Measurements from ENCODE around the gene NBAS.

Gene NBAS

GRCh38 chr2:15306706-15307105 lies 254.4 kb downstream of the NBAS start:
- ChIA-PET CTCF (interaction anchor here (0.7 kb wide), 1 partner anchor 250 kb away, joined by 3 read pairs; no protein-coding TSS in a partner anchor), POLR2A (no interaction called here)
- no peak for TF ChIP-seq KLF9 (tag by site-specific recombination; IDR thresholded peaks at IDR 0.05; ENCODE audit: low read depth)
- TF ChIP-seq PBX3 (CRISPR knock-in tag; IDR thresholded peaks at IDR 0.05): no peak
- TF ChIP-seq HOXA7 (CRISPR knock-in tag; IDR thresholded peaks at IDR 0.05; ENCODE audit: borderline replicate concordance): no peak
- no peak for TF ChIP-seq SP3 (tag by site-specific recombination; IDR thresholded peaks at IDR 0.05)
- no peak for TF ChIP-seq ZNF610 (tag by site-specific recombination; IDR thresholded peaks at IDR 0.05; ENCODE audit: borderline replicate concordance)

GRCh38 chr2:15303874-15304273 lies 257.3 kb downstream of the NBAS start:
- Histone ChIP-seq H3K27ac (ENCODE audit: extremely low read depth, low read depth, low read length) (no peak overlapping the region), H3K9me3 (ENCODE audit: control insufficient read depth, insufficient read depth, low read depth, low read length) (no peaks in the 10 kb centered on the region), H3K36me3 (ENCODE audit: control insufficient read depth in 2 of 2, insufficient read depth in 1 of 2, low read length in 2 of 2) (no peaks in the 10 kb centered on the region; a peak in 1 of 3 replicates), H3K4me3 (ENCODE audit: low read depth, low read length) (no peak overlapping the region), H3K4me1 (ENCODE audit: control insufficient read depth, insufficient read depth, low read length) (no peaks in the 10 kb centered on the region)
- POLR2A ChIA-PET: no interaction called here
- TF ChIP-seq ZNF677 (tag by site-specific recombination; IDR thresholded peaks at IDR 0.05) (no peak), PRDM6 (tag by site-specific recombination; IDR thresholded peaks at IDR 0.05) (no peak), ZNF777 (tag by site-specific recombination; IDR thresholded peaks at IDR 0.05; ENCODE audit: borderline replicate concordance) (no peak), ZNF549 (tag by site-specific recombination; IDR thresholded peaks at IDR 0.05) (no peak), ZBTB8A (tag by site-specific recombination; IDR thresholded peaks at IDR 0.05) (no peak), SALL2 (tag by site-specific recombination; IDR thresholded peaks at IDR 0.05; ENCODE audit: borderline replicate concordance) (no peak), GLI2 (tag by site-specific recombination; IDR thresholded peaks at IDR 0.05; ENCODE audit: borderline replicate concordance, low read depth) (no peak), ZNF155 (tag by site-specific recombination; IDR thresholded peaks at IDR 0.05) (no peak), ZNF214 (tag by site-specific recombination; IDR thresholded peaks at IDR 0.05; ENCODE audit: borderline replicate concordance) (no peak), ZNF174 (tag by site-specific recombination; IDR thresholded peaks at IDR 0.05) (no peak), ZNF274 (IDR thresholded peaks at IDR 0.05; ENCODE audit: low read length) (no peak), ZNF274 (tag by site-specific recombination; IDR thresholded peaks at IDR 0.05; ENCODE audit: borderline replicate concordance) (no peak), ZNF548 (tag by site-specific recombination; IDR thresholded peaks at IDR 0.05) (no peak), ZNF664 (tag by site-specific recombination; IDR thresholded peaks at IDR 0.05) (no peak), ZNF157 (tag by site-specific recombination; IDR thresholded peaks at IDR 0.05) (no peak), ZNF792 (tag by site-specific recombination; IDR thresholded peaks at IDR 0.05) (no peak), HOXA7 (CRISPR knock-in tag; IDR thresholded peaks at IDR 0.05; ENCODE audit: borderline replicate concordance) (no peak)
- CTCF ChIA-PET: no interaction called here

More at GRCh38 chr2:15306706-15307105, 254.4 kb downstream of the NBAS start:
- no peaks in the 10 kb centered on the region for H3K9me3 ChIP-seq (ENCODE audit: control insufficient read depth, insufficient read depth, low read depth, low read length)
- H3K4me1 ChIP-seq (ENCODE audit: control insufficient read depth, insufficient read depth, low read length): no peaks in the 10 kb centered on the region
- no peaks in the 10 kb centered on the region; a peak in 1 of 3 replicates for H3K36me3 ChIP-seq (ENCODE audit: control insufficient read depth in 2 of 2, insufficient read depth in 1 of 2, low read length in 2 of 2)
- no peak overlapping the region for H3K27ac ChIP-seq (ENCODE audit: extremely low read depth, low read depth, low read length)
- H3K4me3 ChIP-seq (ENCODE audit: low read depth, low read length): no peak overlapping the region

GRCh38 chr2:15302154-15302553 lies 259.0 kb downstream of the NBAS start:
- ChIA-PET POLR2A (no interaction called here), CTCF (no interaction called here)
- Histone ChIP-seq H3K4me3 (ENCODE audit: low read depth, low read length) (no peak overlapping the region), H3K4me1 (ENCODE audit: control insufficient read depth, insufficient read depth, low read length) (no peaks in the 10 kb centered on the region), H3K27ac (ENCODE audit: extremely low read depth, low read depth, low read length) (no peak overlapping the region), H3K9me3 (ENCODE audit: control insufficient read depth, insufficient read depth, low read depth, low read length) (no peaks in the 10 kb centered on the region), H3K36me3 (ENCODE audit: control insufficient read depth in 2 of 2, insufficient read depth in 1 of 2, low read length in 2 of 2) (no peaks in the 10 kb centered on the region; a peak in 1 of 3 replicates)
- no peak for TF ChIP-seq ZNF404 (tag by site-specific recombination; IDR thresholded peaks at IDR 0.05)
- no peak for TF ChIP-seq ZSCAN4 (tag by site-specific recombination; IDR thresholded peaks at IDR 0.05)
- TF ChIP-seq ZXDB (tag by site-specific recombination; IDR thresholded peaks at IDR 0.05): no peak
- no peak for TF ChIP-seq ZFP37 (tag by site-specific recombination; IDR thresholded peaks at IDR 0.05)
- TF ChIP-seq HOXD13 (CRISPR knock-in tag; IDR thresholded peaks at IDR 0.05; ENCODE audit: borderline replicate concordance): no peak
- TF ChIP-seq ZNF133 (tag by site-specific recombination; IDR thresholded peaks at IDR 0.05): no peak
